Cardiac muscle cell (in vitro differentiated cells and primary cell): Measurements from ENCODE around the gene TCEANC2. TPM values are rescaled to one million over a fixed set of nuclear protein-coding genes. Genes with fewer than 3 reads are reported as not detected.
"Not testable (repeated sequence)": the region's sequence is repeated elsewhere in the genome, so short reads cannot be mapped to it uniquely, and the experiment has no call there.

Experiments used
- DNase-seq, 2 donors: peaks; one replicate each; pipeline versions ENCODE4 v3.0.0 to v3.0.0-alpha.2; 2010 to 2017; ENCODE audit warnings: low read depth in 1 of 2, low spot score in 1 of 2
- H3K27ac ChIP-seq: fragments of 200-600 bp; sonication (generic); 2 replicates; pipeline ENCODE4 v1.5.1; 2016
- H3K27me3 ChIP-seq: fragments of 200-600 bp; sonication (generic); 2 replicates; pipeline ENCODE4 v1.6.0; 2016; ENCODE audit warnings: control low read depth
- H3K36me3 ChIP-seq: fragments of 200-600 bp; sonication (generic); 2 replicates; pipeline ENCODE4 v1.5.1; 2016; ENCODE audit warnings: control low read depth
- H3K4me1 ChIP-seq: fragments of 200-600 bp; sonication (generic); 2 replicates; pipeline ENCODE4 v1.8.1; 2017; ENCODE audit warnings: low read depth, mild to moderate bottlenecking, mixed run types
- H3K4me3 ChIP-seq: fragments of 200-600 bp; sonication (generic); 2 replicates; pipeline ENCODE4 v1.5.1; 2016; ENCODE audit warnings: mild to moderate bottlenecking
- H3K9me3 ChIP-seq: fragments of 200-600 bp; sonication (generic); 2 replicates; pipeline ENCODE4 v1.5.1; 2017; ENCODE audit warnings: low read depth, mild to moderate bottlenecking, control low read depth
- CTCF ChIP-seq: IDR thresholded peaks from 2 replicates; pipeline ENCODE4 v1.5.1; 2012; ENCODE audit warnings: low read depth, mild to moderate bottlenecking, low read length
- polyA plus RNA-seq: library from polyadenylated mRNA; unstranded; fragments of >200 nt; fragmentation: Nextera tagmentation; extraction: Ambion mirVana; gene quantifications from 2 replicates; pipeline ENCODE4 v1.2.1, GENCODE V29; 2016
- total RNA-seq: library from RNA; depleted of rRNA; stranded (reverse); fragments of >200 nt; gene quantifications from 2 replicates; pipeline ENCODE4 v1.2.3, GENCODE V29; 2016

TCEANC2 gene
- total and polyA plus RNA-seq, 2 experiments from 2014 or later = 8.2 to 10.1 TPM

GRCh38 chr1:54096227-54096876, 42.9 kb downstream of the TCEANC2 start:
- Histone ChIP-seq H3K4me3 (no peak overlapping the region), H3K36me3 (no peaks in the 10 kb centered on the region), H3K27me3 (no peaks in the 10 kb centered on the region), H3K27ac (no peak overlapping the region), H3K9me3 (no peaks in the 10 kb centered on the region), H3K4me1 (no peaks in the 10 kb centered on the region)
- no peak for DNase-seq
- TF ChIP-seq CTCF = no peak

GRCh38 chr1:54096877-54097240, 43.5 kb downstream of the TCEANC2 start:
- no peaks in the 10 kb centered on the region for H3K9me3 ChIP-seq
- DNase-seq = no peak

GRCh38 chr1:54099061-54099610, 45.7 kb downstream of the TCEANC2 start:
- H3K4me1 ChIP-seq = no peaks in the 10 kb centered on the region
- no peak overlapping the region for H3K27ac ChIP-seq
- no peak for TF ChIP-seq CTCF
- no peaks in the 10 kb centered on the region for H3K27me3 ChIP-seq
- H3K4me3 ChIP-seq = no peak overlapping the region
- DNase-seq = no peak
- H3K9me3 ChIP-seq = no peaks in the 10 kb centered on the region
- no peaks in the 10 kb centered on the region for H3K36me3 ChIP-seq

More at GRCh38 chr1:54096877-54097240, 43.5 kb downstream of the TCEANC2 start:
- no peak for TF ChIP-seq CTCF
- no peak overlapping the region for H3K27ac ChIP-seq
- H3K27me3 ChIP-seq = no peaks in the 10 kb centered on the region
- H3K4me1 ChIP-seq = no peaks in the 10 kb centered on the region
- H3K4me3 ChIP-seq = no peak overlapping the region
- no peaks in the 10 kb centered on the region for H3K36me3 ChIP-seq

- Histone ChIP-seq H3K4me3 (no peak overlapping the region), H3K9me3 (no peaks in the 10 kb centered on the region), H3K4me1 (no peaks in the 10 kb centered on the region), H3K36me3 (no peaks in the 10 kb centered on the region), H3K27ac (no peak overlapping the region), H3K27me3 (no peaks in the 10 kb centered on the region)
- DNase-seq = no peak
- TF ChIP-seq CTCF = no peak
These were observed 47.1 kb downstream of the TCEANC2 start for GRCh38 chr1:54100500-54100899.

GRCh38 chr1:54103414-54103813, 50.0 kb downstream of the TCEANC2 start:
- TF ChIP-seq CTCF = no peak
- Histone ChIP-seq H3K4me3 (no peak overlapping the region), H3K4me1 (no peaks in the 10 kb centered on the region), H3K27ac (no peak overlapping the region), H3K9me3 (no peaks in the 10 kb centered on the region), H3K36me3 (no peaks in the 10 kb centered on the region), H3K27me3 (no peaks in the 10 kb centered on the region)
- DNase-seq = no peak

GRCh38 chr1:54104613-54105012, 51.2 kb downstream of the TCEANC2 start:
- not testable (repeated sequence) for H3K27me3 ChIP-seq, H3K36me3 ChIP-seq, H3K27ac ChIP-seq, H3K9me3 ChIP-seq, H3K4me1 ChIP-seq, H3K4me3 ChIP-seq, DNase-seq
